T-cell (primary cell): ENCODE measurements around the gene POLR3B. TPM values are rescaled to one million over a fixed set of nuclear protein-coding genes. Genes with fewer than 3 reads are reported as not detected.

Source experiments
- ATAC-seq, 4 experiments: fragments of 200-7000 bp in 3 of 4; fragments of 150-1000 bp in 1 of 4; cut with Tn5 transposase; replicated peaks in 1 of 4; 1 replicate in 3 of 4; 2 replicates in 1 of 4; pipeline ENCODE4 v1.10.0; 2021; ENCODE audit warnings: moderate library complexity in 3 of 4, mild to moderate bottlenecking in 2 of 4, moderate number of reproducible peaks in 1 of 4
- CTCF ChIA-PET, 2 donors: fragments of 300-600 bp; sonication (Branson Sonifier 250); formaldehyde crosslinking; loops; one replicate each; lab custom pipeline; 2022; ENCODE audit warnings: antibody characterized with exemption in 2 of 2; lab: Charles Lee
- POLR2A ChIA-PET, 2 donors: fragments of 300-600 bp; sonication (Branson Sonifier 250); formaldehyde crosslinking; loops; one replicate each; lab custom pipeline; 2022; ENCODE audit warnings: antibody characterized with exemption in 2 of 2; lab: Charles Lee
- DNase-seq, 35 experiments: peaks; one replicate each; pipeline versions ENCODE4 v3.0.0 to v3.0.0-alpha.2; 2013 to 2023
- H3K27ac ChIP-seq: one replicate; pipeline ENCODE4 v1.5.1; 2013; ENCODE audit warnings: low read length
- H3K27me3 ChIP-seq, 2 experiments: replicated peaks in 1 of 2; 1 replicate in 1 of 2; 2 replicates in 1 of 2; pipeline versions ENCODE4 v1.6.1 to v1.7.0; 2013; ENCODE audit warnings: low read length in 1 of 2, mixed read lengths in 1 of 2; ENCODE audit not compliant: control insufficient read depth in 2 of 2, insufficient read depth in 2 of 2; ENCODE audit errors: extremely low read depth in 1 of 2
- H3K36me3 ChIP-seq, 2 donors: 1 replicate in 1 of 2; 2 replicates in 1 of 2; pipeline versions ENCODE4 v1.6.1 to v1.7.0; 2013; ENCODE audit warnings: low read length in 1 of 2; ENCODE audit not compliant: control insufficient read depth in 2 of 2, insufficient read depth in 1 of 2; ENCODE audit errors: extremely low read depth in 1 of 2
- H3K4me1 ChIP-seq, 2 experiments: 1 replicate in 1 of 2; 2 replicates in 1 of 2; pipeline versions ENCODE4 v1.6.1 to v1.7.0; 2013; ENCODE audit warnings: low read length in 2 of 2, mixed read lengths in 1 of 2; ENCODE audit not compliant: insufficient read depth in 2 of 2, control insufficient read depth in 1 of 2; ENCODE audit errors: extremely low read depth in 1 of 2
- H3K4me3 ChIP-seq, 2 donors: 1 replicate in 1 of 2; 2 replicates in 1 of 2; pipeline versions ENCODE4 v1.5.1 to v1.7.0; 2013; ENCODE audit warnings: mild to moderate bottlenecking in 2 of 2, low read length in 1 of 2, moderate library complexity in 1 of 2; ENCODE audit not compliant: control insufficient read depth in 1 of 2; ENCODE audit errors: extremely low read depth in 1 of 2
- H3K9me3 ChIP-seq: 2 replicates; pipeline ENCODE4 v1.7.0; 2013
- H3K27ac Mint-ChIP-seq, 2 donors: one replicate each; pipeline ENCODE4 v1.8.0; 2020 to 2021; ENCODE audit warnings: mild to moderate bottlenecking in 2 of 2, mixed read lengths in 2 of 2
- H3K27me3 Mint-ChIP-seq, 2 donors: one replicate each; pipeline ENCODE4 v1.8.0; 2021 to 2022; ENCODE audit warnings: mixed read lengths in 2 of 2
- H3K36me3 Mint-ChIP-seq: one replicate; pipeline ENCODE4 v1.8.0; 2021; ENCODE audit warnings: mixed read lengths
- H3K4me1 Mint-ChIP-seq, 3 donors: one replicate each; pipeline ENCODE4 v1.8.0; 2020 to 2022; ENCODE audit warnings: mixed read lengths in 3 of 3, mild to moderate bottlenecking in 1 of 3
- H3K4me3 Mint-ChIP-seq, 3 donors: one replicate each; pipeline ENCODE4 v1.8.0; 2020 to 2022; ENCODE audit warnings: mild to moderate bottlenecking in 3 of 3, mixed read lengths in 3 of 3, moderate library complexity in 3 of 3
- H3K9me3 Mint-ChIP-seq, 3 donors: one replicate each; pipeline ENCODE4 v1.8.0; 2020 to 2022; ENCODE audit warnings: mixed read lengths in 3 of 3
- WGBS: methylation state at CpG from one replicate; pipeline ENCODE4 v1.1.5; 2013; ENCODE audit warnings: missing lambda C conversion rate; ENCODE audit not compliant: insufficient coverage; 5-methylcytosine and 5-hydroxymethylcytosine counted together
- total RNA-seq, 35 experiments: library from RNA in 6 of 35; stranded (reverse) in 6 of 35; fragments of 120-200 nt in 1 of 35; gene quantifications; one replicate each; pipeline versions ENCODE4 v1.2.1 to v1.2.4 and lab custom pipeline; 2013 to 2026

The POLR3B gene
- total RNA-seq, 5 donors from 2014 or later (not counting 1 experiment from before 2014, with no cell fraction given), result 6.3 to 8.4 (median 7.0) TPM

- Mint-ChIP-seq H3K4me1 (no peaks in the 10 kb centered on the region), H3K27ac (no peak overlapping the region), H3K27me3 (no peaks in the 10 kb centered on the region), H3K9me3 (peaks cover 0 to 6% (median 0%) of the 10 kb centered on the region in 3 donors), H3K36me3 (peaks cover 31% of the 10 kb centered on the region), H3K4me3 (no peak overlapping the region)
- no peaks in the 10 kb centered on the region for H3K27me3 ChIP-seq
- ATAC-seq (no peak), DNase-seq (no peak)
- ChIA-PET CTCF (interaction anchor here (0.5 to 1.9 kb wide), 13 partner anchors 8 to 718 kb away, joined by 3 to 20 read pairs (median 4); no protein-coding TSS in a partner anchor), POLR2A (no interaction called here)
- H3K4me3 ChIP-seq, result no peak overlapping the region
- no peak overlapping the region for H3K27ac ChIP-seq
- peaks cover under 1 to 7% of the 10 kb centered on the region in 2 donors for H3K36me3 ChIP-seq
- no peaks in the 10 kb centered on the region for H3K9me3 ChIP-seq
- WGBS, result no CpG with 5 or more reads among the region's 5 CpGs
- H3K4me1 ChIP-seq, result peaks cover 0 to 2% of the 10 kb centered on the region in 2 experiments
Measured at GRCh38 chr12:106386813-106387535, 29.4 kb downstream of the POLR3B start.

- WGBS, result no CpG with 5 or more reads among the region's 1 CpG
- Histone ChIP-seq H3K9me3 (no peaks in the 10 kb centered on the region), H3K36me3 (peaks cover 0 to 3% of the 10 kb centered on the region in 2 donors), H3K27ac (no peak overlapping the region), H3K4me3 (no peak overlapping the region), H3K4me1 (peaks cover 0 to 2% of the 10 kb centered on the region in 2 experiments), H3K27me3 (no peaks in the 10 kb centered on the region)
- ATAC-seq (no peak), DNase-seq (no peak)
- H3K27ac Mint-ChIP-seq, result no peak overlapping the region
- H3K4me3 Mint-ChIP-seq, result no peak overlapping the region
- ChIA-PET POLR2A (no interaction called here), CTCF (interaction anchor here (0.7 to 1.9 kb wide), 8 partner anchors 9 to 717 kb away, joined by 3 to 20 read pairs (median 5); no protein-coding TSS in a partner anchor)
- H3K27me3 Mint-ChIP-seq, result no peaks in the 10 kb centered on the region
- H3K36me3 Mint-ChIP-seq, result peaks cover 31% of the 10 kb centered on the region
- H3K4me1 Mint-ChIP-seq, result no peaks in the 10 kb centered on the region
- H3K9me3 Mint-ChIP-seq, result no peaks in the 10 kb centered on the region
Measured at GRCh38 chr12:106387848-106388377, 30.4 kb downstream of the POLR3B start.

- CTCF ChIA-PET, result no interaction called here
Measured at GRCh38 chr12:106389151-106389550, 31.6 kb downstream of the POLR3B start.

GRCh38 chr12:106392759-106393158 lies 35.2 kb downstream of the POLR3B start:
- H3K27me3 Mint-ChIP-seq, result no peaks in the 10 kb centered on the region
- DNase-seq, result no peak
- Histone ChIP-seq H3K9me3 (no peaks in the 10 kb centered on the region), H3K36me3 (peaks cover 4 to 30% of the 10 kb centered on the region in 2 donors), H3K4me1 (no peaks in the 10 kb centered on the region), H3K27ac (no peak overlapping the region), H3K27me3 (no peaks in the 10 kb centered on the region), H3K4me3 (no peak overlapping the region)
- 100% methylated on average over 1 of the region's 1 CpG for WGBS
- POLR2A ChIA-PET, result no interaction called here
- H3K9me3 Mint-ChIP-seq, result no peaks in the 10 kb centered on the region
- CTCF ChIA-PET, result no interaction called here
- no peak overlapping the region for H3K4me3 Mint-ChIP-seq
- H3K27ac Mint-ChIP-seq, result no peak overlapping the region
- ATAC-seq, result no peak
- H3K4me1 Mint-ChIP-seq, result peaks cover 0 to 2% (median 0%) of the 10 kb centered on the region in 3 donors
- peaks cover 63% of the 10 kb centered on the region for H3K36me3 Mint-ChIP-seq

More at GRCh38 chr12:106389151-106389550, 31.6 kb downstream of the POLR3B start:
- no peaks in the 10 kb centered on the region for H3K9me3 ChIP-seq
- Mint-ChIP-seq H3K9me3 (no peaks in the 10 kb centered on the region), H3K27ac (no peak overlapping the region), H3K36me3 (peaks cover 33% of the 10 kb centered on the region), H3K27me3 (no peaks in the 10 kb centered on the region), H3K4me3 (no peak overlapping the region), H3K4me1 (no peaks in the 10 kb centered on the region)
- H3K27ac ChIP-seq, result no peak overlapping the region
- no peak for DNase-seq
- ATAC-seq, result no peak
- POLR2A ChIA-PET, result no interaction called here
- H3K4me3 ChIP-seq, result no peak overlapping the region
- H3K4me1 ChIP-seq, result peaks cover 0 to 2% of the 10 kb centered on the region in 2 experiments
- H3K27me3 ChIP-seq, result no peaks in the 10 kb centered on the region
- H3K36me3 ChIP-seq, result peaks cover 0 to 14% of the 10 kb centered on the region in 2 donors
- 89% methylated on average over 2 of the region's 4 CpGs for WGBS

GRCh38 chr12:106409878-106410277 lies 52.3 kb downstream of the POLR3B start:
- H3K27ac Mint-ChIP-seq, result no peak overlapping the region
- Histone ChIP-seq H3K36me3 (peaks cover 0 to 4% of the 10 kb centered on the region in 2 donors), H3K4me3 (no peak overlapping the region), H3K27ac (no peak overlapping the region), H3K9me3 (no peaks in the 10 kb centered on the region), H3K4me1 (no peaks in the 10 kb centered on the region), H3K27me3 (no peaks in the 10 kb centered on the region)
- H3K4me3 Mint-ChIP-seq, result no peak overlapping the region
- no peaks in the 10 kb centered on the region for H3K9me3 Mint-ChIP-seq
- no peak for ATAC-seq
- no peaks in the 10 kb centered on the region for H3K27me3 Mint-ChIP-seq
- whole genome bisulfite sequencing, result 80% methylated on average over 1 of the region's 2 CpGs
- ChIA-PET CTCF (no interaction called here), POLR2A (no interaction called here)
- H3K36me3 Mint-ChIP-seq, result peaks cover 44% of the 10 kb centered on the region
- DNase-seq, result no peak
- no peaks in the 10 kb centered on the region for H3K4me1 Mint-ChIP-seq

GRCh38 chr12:106412563-106412962 lies 55.0 kb downstream of the POLR3B start:
- Mint-ChIP-seq H3K27ac (no peak overlapping the region), H3K9me3 (no peaks in the 10 kb centered on the region), H3K4me3 (no peak overlapping the region), H3K36me3 (peaks cover 66% of the 10 kb centered on the region), H3K27me3 (no peaks in the 10 kb centered on the region), H3K4me1 (no peaks in the 10 kb centered on the region)
- ATAC-seq (no peak), DNase-seq (no peak)
- H3K4me1 ChIP-seq, result no peaks in the 10 kb centered on the region
- CTCF ChIA-PET, result no interaction called here
- no peak overlapping the region for H3K4me3 ChIP-seq
- H3K9me3 ChIP-seq, result no peaks in the 10 kb centered on the region
- whole genome bisulfite sequencing, result 100% methylated on average over 1 of the region's 1 CpG
- H3K27ac ChIP-seq, result no peak overlapping the region
- H3K36me3 ChIP-seq, result peaks cover 0 to 6% of the 10 kb centered on the region in 2 donors
- POLR2A ChIA-PET, result no interaction called here
- H3K27me3 ChIP-seq, result no peaks in the 10 kb centered on the region
